Measurements from ENCODE around the gene BEST3. TPM values are rescaled to one million over a fixed set of nuclear protein-coding genes. Genes with fewer than 3 reads are reported as not detected.

BEST3 gene
- total RNA-seq, 1 donor from 2014 or later = not detected

DNA sequence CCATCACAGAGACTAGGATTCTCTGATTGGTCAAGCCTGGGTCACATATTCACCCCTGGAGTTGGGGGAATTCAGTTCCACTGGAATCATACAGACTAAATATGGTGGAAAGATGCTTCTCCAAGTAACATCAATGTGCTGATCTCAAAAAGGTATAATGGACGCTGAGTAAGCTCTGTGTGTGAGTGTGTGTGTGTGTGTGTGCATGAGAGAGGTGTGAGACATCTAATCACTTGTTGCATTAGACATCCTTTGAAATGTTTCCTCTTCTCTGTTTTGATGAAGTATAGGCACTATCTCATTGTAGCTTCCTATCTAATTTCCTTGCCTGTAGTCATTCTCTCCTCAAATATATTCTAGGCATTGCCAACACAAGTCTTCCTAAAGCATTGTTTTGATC lies 34.5 kb upstream of the BEST3 start:
- Mint-ChIP-seq H3K4me1 (ENCODE audit: low read depth, unreplicated experiment) (no peaks in the 10 kb centered on the region), H3K9me3 (ENCODE audit: unreplicated experiment) (peaks cover 4% of the 10 kb centered on the region), H3K4me3 (ENCODE audit: unreplicated experiment) (no peak overlapping the region), H3K36me3 (ENCODE audit: unreplicated experiment) (no peaks in the 10 kb centered on the region), H3K27ac (ENCODE audit: unreplicated experiment) (no peak overlapping the region), H3K27me3 (ENCODE audit: unreplicated experiment) (no peaks in the 10 kb centered on the region)
- TF ChIP-seq, protein P1, sequence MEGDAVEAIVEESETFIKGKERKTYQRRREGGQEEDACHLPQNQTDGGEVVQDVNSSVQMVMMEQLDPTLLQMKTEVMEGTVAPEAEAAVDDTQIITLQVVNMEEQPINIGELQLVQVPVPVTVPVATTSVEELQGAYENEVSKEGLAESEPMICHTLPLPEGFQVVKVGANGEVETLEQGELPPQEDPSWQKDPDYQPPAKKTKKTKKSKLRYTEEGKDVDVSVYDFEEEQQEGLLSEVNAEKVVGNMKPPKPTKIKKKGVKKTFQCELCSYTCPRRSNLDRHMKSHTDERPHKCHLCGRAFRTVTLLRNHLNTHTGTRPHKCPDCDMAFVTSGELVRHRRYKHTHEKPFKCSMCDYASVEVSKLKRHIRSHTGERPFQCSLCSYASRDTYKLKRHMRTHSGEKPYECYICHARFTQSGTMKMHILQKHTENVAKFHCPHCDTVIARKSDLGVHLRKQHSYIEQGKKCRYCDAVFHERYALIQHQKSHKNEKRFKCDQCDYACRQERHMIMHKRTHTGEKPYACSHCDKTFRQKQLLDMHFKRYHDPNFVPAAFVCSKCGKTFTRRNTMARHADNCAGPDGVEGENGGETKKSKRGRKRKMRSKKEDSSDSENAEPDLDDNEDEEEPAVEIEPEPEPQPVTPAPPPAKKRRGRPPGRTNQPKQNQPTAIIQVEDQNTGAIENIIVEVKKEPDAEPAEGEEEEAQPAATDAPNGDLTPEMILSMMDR (IDR thresholded peaks at IDR 0.05; ENCODE audit: partially characterized antibody, unreplicated experiment) = no peak
- DNase-seq = no peak

DNA sequence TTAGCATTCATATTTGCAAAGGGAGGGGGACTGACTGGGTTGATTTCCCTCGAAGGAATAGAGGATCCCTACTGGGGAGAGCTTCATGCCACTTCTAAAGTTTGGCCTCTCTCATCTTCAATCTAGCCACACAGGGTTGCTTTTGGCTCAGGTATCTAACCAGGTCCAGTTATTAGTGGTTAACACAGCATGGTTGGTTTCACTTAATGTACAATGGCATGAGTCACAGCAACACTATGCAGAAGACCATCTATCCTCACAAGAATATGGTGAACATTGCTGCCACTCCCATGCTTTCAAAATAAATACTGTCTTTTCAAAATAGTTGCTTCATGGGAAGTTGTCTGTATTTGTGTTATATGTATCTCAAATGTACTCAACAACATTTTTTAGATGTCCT lies 33.0 kb upstream of the BEST3 start:
- TF ChIP-seq, protein P1 (IDR thresholded peaks at IDR 0.05; ENCODE audit: partially characterized antibody, unreplicated experiment) = no peak
- Mint-ChIP-seq H3K4me1 (ENCODE audit: low read depth, unreplicated experiment) (no peaks in the 10 kb centered on the region), H3K36me3 (ENCODE audit: unreplicated experiment) (no peaks in the 10 kb centered on the region), H3K27ac (ENCODE audit: unreplicated experiment) (no peak overlapping the region), H3K4me3 (ENCODE audit: unreplicated experiment) (no peak overlapping the region), H3K27me3 (ENCODE audit: unreplicated experiment) (no peaks in the 10 kb centered on the region), H3K9me3 (ENCODE audit: unreplicated experiment) (peaks cover 4% of the 10 kb centered on the region)
- no peak for DNase-seq

DNA sequence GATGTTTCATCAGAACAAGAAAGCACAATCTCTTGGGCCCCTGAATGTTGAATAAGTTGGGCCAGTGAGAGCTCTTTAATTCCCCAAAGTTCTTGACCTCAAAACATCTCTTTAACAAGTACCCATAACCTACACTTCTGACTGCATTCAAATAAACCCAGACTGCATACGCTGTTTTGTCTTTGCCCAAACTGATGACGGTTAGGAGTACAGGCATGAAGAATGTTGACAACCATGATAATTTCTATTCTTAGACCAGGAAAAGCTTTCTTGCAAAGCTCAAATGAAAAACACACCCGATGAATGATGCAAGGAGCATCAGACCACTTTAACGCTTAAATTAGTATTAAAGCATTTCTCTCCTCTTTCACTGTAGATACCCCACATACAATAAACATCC lies 27.8 kb upstream of the BEST3 start:
- DNase-seq = no peak
- Mint-ChIP-seq H3K4me3 (ENCODE audit: unreplicated experiment) (no peak overlapping the region), H3K4me1 (ENCODE audit: low read depth, unreplicated experiment) (no peaks in the 10 kb centered on the region), H3K27me3 (ENCODE audit: unreplicated experiment) (no peaks in the 10 kb centered on the region), H3K36me3 (ENCODE audit: unreplicated experiment) (no peaks in the 10 kb centered on the region), H3K27ac (ENCODE audit: unreplicated experiment) (no peak overlapping the region), H3K9me3 (ENCODE audit: unreplicated experiment) (peaks cover 4% of the 10 kb centered on the region)
- TF ChIP-seq, protein P1 (IDR thresholded peaks at IDR 0.05; ENCODE audit: partially characterized antibody, unreplicated experiment) = no peak

DNA sequence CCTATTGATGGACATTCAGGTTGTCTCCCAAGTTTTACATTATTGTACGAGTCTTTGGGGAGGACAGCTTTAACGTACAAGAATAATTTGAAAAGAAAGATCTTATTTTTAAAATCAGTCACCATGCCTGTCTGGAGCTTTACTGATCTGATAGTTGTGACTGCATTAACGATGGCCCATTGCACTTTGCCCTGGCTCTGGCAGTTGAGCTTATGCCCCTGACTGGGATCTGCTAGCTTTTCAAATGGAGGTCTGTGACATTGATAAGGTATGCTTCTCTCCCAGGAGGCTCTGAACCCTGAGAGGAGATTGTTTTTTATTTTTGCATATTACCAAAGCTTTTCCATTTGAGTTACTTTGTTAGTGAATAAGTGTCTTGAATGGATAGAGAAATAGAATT lies 21.6 kb upstream of the BEST3 start:
- Mint-ChIP-seq H3K4me1 (ENCODE audit: low read depth, unreplicated experiment) (peaks cover 13% of the 10 kb centered on the region), H3K27me3 (ENCODE audit: unreplicated experiment) (no peaks in the 10 kb centered on the region), H3K27ac (ENCODE audit: unreplicated experiment) (peak overlapping the region; percentile 7), H3K9me3 (ENCODE audit: unreplicated experiment) (no peaks in the 10 kb centered on the region), H3K36me3 (ENCODE audit: unreplicated experiment) (no peaks in the 10 kb centered on the region), H3K4me3 (ENCODE audit: unreplicated experiment) (no peak overlapping the region)
- TF ChIP-seq, protein P1 (IDR thresholded peaks at IDR 0.05; ENCODE audit: partially characterized antibody, unreplicated experiment) = no peak
- no peak for DNase-seq

DNA sequence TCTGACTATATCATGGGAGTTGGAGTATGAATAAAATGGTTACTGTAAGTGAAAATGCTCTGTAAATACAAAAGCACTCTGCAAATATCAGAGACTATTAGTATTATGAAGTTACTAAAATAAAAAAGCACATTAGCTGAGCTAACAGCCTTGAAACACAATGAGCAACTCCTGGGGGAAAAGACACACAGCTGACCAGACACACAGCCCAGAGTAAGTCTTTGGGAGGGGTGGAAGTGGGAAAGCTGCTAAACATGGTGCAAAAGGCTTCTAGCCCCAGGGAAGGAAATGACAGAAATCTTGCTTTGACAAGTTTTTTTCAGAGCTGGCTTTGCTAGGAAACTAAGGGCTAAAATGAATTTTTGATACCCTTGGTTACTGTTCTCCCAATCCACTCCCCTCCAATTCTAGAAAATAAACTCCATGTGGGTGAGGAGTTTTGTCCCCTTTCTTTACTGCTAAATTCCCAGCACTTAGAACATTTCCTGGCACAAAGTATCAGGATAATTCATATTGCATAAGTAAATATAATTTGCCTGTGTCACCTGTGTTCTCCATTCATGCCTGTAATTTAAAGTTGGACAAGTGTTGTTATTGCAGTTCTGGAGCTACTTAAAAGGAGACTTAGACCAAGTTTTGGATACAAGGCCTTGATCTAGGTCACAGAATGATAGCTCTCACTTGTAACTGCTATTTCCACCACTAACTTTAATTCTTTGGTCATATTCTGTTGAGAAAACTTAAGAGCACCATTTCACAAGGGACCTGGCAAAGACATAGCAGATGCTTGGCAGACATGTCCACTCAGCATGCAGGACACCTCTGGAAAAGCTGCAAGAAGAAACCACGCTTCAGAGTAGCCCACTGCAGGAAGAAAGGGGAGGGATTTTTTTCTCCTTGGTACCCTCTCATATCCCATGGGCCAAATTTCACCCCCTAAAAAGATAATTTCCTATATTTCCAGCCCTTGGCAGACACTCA lies 20.5 kb upstream of the BEST3 start:
- peaks cover 13% of the 10 kb centered on the region for H3K4me1 Mint-ChIP-seq (ENCODE audit: low read depth, unreplicated experiment)
- H3K9me3 Mint-ChIP-seq (ENCODE audit: unreplicated experiment) = no peaks in the 10 kb centered on the region
- TF ChIP-seq, protein P1 (IDR thresholded peaks at IDR 0.05; ENCODE audit: partially characterized antibody, unreplicated experiment) = no peak
- peak overlapping the region; percentile 6 for H3K27ac Mint-ChIP-seq (ENCODE audit: unreplicated experiment)
- no peaks in the 10 kb centered on the region for H3K36me3 Mint-ChIP-seq (ENCODE audit: unreplicated experiment)
- H3K27me3 Mint-ChIP-seq (ENCODE audit: unreplicated experiment) = no peaks in the 10 kb centered on the region
- no peak for DNase-seq
- H3K4me3 Mint-ChIP-seq (ENCODE audit: unreplicated experiment) = peak overlapping the region; percentile 28
